ENCODE data around the gene PDZD8.

The PDZD8 gene

GRCh38 chr10:117375360-117376178 lies at the start of gene PDZD8:
Gene PDZD8, minus strand, starts transcription at chr10:117375440. Its CDS starts 213 bp downstream, at chr10:117375227.
- DNase-seq (ENCODE audit: low read depth in 2 of 2): peak; percentile 85 to 86

- no peak for DNase-seq (ENCODE audit: low read depth in 2 of 2)
Measured at GRCh38 chr10:117424171-117424570, 48.9 kb upstream of the PDZD8 start.

- DNase-seq (ENCODE audit: low read depth in 2 of 2): no peak
Measured at GRCh38 chr10:117421985-117422384, 46.7 kb upstream of the PDZD8 start.

DNA sequence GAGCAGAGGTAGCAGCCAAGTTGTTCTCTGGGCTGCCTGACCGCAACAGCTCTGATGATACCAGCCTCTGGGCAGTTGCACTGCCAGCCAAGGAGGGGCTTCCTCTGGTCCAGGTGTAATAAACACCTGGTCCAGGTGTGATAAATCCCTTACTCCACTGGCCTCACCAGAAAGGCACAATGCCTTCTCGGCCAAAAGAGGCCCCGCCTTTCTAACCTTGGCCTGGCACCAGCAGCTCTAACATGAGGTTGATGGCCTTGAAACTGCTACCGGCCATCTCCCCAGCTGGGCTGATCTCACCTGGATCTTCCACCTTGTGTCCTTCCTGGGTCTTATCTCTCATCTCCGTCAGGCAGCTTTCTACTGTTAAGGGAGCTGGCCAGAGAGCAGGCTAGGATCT lies 45.5 kb upstream of the PDZD8 start:
- DNase-seq (ENCODE audit: low read depth in 2 of 2): no peak

DNA sequence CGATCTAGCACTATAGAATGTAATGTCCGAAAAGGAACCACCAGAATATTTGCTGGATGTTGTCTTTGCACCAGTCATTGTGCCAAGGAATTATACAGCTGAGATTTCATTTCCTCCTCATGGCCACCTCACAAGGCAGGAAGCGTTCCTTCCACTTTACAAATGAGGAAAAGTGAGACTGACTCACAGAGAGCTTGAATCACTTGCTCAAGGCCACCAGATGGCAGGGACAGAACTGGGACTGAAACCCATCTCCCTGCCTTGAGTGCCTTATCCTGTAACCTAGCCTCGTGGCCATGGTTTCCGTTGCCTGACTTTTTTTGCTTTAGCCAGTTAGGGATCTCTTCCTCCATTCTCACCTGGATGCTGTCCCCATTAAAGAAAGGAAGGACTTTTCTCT lies 44.7 kb upstream of the PDZD8 start:
- no peak for DNase-seq (ENCODE audit: low read depth in 2 of 2)

DNA sequence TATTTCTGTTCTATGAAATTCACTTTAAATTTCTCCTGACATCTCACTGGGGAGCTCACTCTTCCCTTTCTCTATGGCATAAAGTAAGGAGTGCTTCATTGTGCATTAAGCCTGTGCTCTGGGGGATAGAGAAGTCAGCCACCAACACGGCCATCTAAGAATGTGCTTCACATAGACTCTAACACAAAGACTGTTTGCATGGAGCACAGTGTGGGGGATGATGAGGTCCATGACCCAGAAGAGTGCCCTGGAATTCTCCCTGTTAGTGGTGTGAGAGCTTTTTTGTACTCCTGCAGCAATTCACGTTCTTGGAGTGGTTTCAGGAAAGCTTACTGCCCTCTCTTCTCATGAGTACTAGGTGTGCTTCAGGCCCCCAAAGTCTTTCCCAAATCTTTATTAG lies 43.9 kb upstream of the PDZD8 start:
- DNase-seq (ENCODE audit: low read depth in 2 of 2): no peak

DNA sequence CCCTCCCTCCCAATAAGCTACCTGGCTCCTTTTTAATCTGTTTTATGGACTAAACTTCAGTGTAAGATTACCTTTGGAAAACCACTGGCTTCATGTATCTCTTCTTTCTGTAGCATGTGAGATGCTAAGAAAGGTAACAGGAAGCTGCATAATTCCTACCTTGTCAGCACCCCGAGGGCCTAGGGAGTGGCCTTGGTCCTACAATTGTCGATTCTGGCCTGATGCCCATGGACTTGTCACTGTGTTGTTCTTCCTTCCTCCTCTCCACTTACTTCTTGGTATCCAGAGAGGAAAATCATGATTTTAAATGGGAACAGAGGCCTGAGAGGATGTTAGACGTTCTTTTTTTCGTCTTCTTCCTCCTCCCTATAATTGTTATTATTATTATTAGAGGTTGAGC lies 42.9 kb upstream of the PDZD8 start:
- no peak for DNase-seq (ENCODE audit: low read depth in 2 of 2)

GRCh38 chr10:117417196-117417595 lies 42.0 kb upstream of the PDZD8 start:
- no peak for DNase-seq (ENCODE audit: low read depth in 2 of 2)

DNA sequence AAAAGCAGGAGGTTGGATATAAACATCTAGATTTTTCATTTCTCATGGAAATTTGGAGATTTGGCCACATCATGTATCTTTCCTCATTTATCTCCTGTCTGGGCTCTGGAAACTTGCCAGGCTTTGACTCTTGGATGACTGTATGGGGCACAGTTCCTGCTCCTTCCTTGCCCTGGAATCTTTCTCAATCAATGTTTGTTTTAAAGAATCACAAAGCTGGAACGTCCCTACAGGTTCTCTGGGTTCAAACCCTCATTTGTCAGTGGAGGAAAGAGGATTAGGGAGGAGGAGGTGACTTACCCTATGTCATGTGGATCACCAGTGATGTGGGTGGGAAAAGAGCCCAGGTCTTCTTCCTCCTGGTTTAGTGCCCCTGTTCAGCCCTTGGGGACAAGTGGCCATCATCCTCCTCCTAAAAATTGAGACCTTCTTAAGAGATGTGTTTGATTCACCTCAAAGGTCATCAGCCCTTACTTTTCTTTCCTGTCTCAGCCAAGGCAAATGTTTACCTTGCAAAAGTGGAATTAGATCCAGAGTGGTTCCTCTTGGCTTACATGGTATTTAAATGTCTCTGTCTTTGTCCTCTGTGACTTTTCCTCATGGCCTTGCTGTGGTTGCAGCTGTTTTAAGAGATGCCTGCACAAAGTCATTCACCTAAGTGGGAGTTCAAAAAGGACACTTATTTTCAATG lies 38.8 kb upstream of the PDZD8 start:
- no peak for DNase-seq (ENCODE audit: low read depth in 2 of 2)

- no peak for DNase-seq (ENCODE audit: low read depth in 2 of 2)
Measured at GRCh38 chr10:117412469-117413010, 37.3 kb upstream of the PDZD8 start.

DNA sequence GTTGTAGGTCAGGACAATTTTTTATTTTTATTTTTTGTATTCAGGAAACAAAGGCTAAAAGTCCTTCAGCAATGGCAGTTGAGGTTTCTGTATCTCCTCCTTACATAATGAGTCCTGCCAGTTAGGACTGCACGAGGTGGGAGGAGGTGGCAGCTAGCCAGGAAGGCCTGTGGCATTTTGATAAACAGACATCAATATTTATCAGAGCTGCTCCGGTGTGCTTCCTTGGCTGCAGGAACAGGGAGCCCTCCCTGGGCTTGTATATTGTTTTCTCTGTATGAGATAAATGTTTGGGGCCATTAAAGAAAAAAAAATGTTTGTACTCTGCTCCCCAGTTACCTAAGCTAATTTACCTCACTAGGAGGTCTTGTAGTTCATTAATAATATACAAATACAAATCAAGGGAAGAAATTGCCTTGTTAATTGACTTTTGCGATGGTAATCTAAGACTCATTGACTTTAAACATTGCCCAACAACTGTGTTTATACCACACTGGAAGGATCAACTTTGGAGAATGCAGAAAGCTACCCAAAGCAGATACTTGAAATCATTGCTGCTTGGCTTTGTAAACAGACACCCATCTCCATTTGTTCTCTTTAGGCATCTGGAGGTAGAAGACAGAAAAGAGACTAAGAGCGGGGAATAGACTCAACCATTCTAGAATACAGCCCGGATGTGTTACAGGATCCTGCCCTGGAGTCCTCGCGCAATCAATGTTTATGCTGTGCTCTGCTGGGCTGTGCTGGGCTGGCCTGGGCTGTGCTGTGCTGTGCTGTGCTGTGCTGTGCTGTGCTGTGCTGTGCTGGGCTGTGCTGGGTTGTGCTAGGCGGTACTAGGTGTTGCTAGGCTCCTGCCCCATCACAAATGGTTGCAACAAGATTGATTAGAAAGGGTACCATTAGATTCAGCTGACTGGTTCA lies 36.5 kb upstream of the PDZD8 start:
- DNase-seq (ENCODE audit: low read depth in 2 of 2): no peak

DNA sequence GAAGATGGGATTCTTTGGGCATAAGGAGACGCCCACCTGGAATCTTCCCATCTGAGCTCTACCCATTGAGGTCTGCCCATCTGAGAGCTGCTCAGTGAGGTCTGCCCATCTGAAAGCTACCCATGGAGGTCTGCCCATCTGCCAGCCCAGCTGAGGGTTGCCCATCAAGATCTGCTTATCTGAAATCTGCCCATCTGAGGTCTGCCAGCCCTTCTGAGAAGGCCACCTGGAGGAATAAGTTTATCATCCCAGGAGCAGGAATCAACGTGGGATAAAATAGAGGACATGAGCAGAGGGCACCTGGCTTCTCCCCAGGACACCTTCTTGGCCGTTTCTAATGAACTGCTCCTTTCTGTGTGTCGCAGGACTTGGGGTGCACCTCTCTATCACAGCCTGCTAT lies 35.3 kb upstream of the PDZD8 start:
- DNase-seq (ENCODE audit: low read depth in 2 of 2): no peak

DNA sequence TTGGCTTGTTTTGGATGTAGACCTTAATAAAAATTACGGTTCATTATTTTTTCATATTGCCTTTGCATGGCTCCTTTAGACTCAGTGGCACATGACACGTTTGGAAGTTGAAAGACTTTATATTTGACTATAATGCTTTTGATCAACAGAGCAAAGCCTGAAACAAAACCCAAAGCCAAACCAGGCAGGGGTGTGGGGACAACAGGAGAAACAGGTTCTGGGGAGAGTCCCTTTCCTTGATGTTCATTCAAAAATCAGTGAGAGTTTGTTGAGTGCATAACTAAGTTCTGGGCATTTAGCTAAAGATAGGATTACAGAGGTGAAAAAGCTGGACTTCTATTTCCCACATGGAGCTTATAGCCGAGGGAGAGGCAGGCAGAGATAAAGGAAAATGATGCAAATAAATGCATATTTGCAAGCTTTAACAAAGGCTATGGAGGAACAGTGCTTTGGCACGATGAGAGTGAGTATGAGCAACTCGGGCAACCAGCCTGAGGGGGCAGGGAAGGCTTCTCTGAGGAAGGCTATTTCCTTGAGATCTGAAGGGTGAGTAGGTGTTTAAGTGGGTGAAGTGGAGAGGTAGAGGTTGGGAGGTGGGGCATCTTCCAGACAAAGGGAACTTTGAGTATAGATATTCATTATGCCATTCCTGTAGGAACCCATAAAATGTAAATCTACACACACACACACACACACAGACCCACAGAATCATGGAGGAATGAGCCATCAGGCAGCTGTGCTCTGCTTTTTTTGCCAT lies 34.5 kb upstream of the PDZD8 start:
- no peak for DNase-seq (ENCODE audit: low read depth in 2 of 2)

DNA sequence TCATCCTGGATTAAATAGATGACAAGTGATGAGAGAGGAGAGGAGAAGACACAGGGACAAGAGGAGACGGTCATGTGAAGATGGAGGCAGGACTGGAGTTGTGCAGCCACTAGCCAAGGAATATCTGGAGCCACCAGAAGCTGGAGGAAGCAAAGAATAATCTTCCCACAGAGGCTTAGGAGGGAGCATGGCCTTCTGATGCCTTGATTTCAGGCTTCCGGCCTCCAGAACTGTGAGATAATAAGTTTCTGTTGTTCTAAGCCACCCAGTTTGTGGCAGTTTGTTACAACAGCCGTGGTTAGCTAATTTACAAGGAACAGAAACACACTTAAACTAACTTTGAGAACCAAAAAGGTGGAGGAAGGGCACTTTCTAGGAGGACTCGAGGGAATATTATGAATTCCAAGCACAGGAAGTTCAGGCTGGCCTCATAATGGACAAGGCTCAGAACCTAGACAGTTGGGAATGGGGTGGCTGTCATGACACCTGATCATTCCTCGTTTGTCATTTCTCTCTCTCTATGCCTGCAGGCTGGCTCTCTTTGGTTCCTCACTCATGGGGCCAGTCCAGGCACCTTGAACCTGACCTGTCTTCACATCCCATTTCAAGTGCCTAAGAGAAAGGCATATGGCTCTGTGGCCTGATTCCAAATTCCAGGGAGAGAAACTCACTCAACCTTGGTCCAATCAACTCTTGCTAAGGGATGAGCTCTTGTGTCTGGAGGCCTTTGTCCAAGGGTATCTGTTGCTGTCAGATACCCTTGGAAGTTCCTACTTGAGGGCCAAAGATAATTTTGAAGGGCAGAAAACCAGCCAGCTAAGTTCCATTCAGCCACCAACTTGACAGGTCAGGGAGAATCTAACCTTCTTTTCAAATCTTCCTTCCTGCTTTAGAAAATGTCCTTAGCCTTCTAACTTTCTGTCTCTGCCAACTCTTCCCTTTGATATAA lies 33.5 kb upstream of the PDZD8 start:
- no peak for DNase-seq (ENCODE audit: low read depth in 2 of 2)

GRCh38 chr10:117405730-117406129 lies 30.5 kb upstream of the PDZD8 start:
- DNase-seq (ENCODE audit: low read depth in 2 of 2): no peak

GRCh38 chr10:117400329-117400728 lies 25.1 kb upstream of the PDZD8 start:
- DNase-seq (ENCODE audit: low read depth in 2 of 2): no peak

DNA sequence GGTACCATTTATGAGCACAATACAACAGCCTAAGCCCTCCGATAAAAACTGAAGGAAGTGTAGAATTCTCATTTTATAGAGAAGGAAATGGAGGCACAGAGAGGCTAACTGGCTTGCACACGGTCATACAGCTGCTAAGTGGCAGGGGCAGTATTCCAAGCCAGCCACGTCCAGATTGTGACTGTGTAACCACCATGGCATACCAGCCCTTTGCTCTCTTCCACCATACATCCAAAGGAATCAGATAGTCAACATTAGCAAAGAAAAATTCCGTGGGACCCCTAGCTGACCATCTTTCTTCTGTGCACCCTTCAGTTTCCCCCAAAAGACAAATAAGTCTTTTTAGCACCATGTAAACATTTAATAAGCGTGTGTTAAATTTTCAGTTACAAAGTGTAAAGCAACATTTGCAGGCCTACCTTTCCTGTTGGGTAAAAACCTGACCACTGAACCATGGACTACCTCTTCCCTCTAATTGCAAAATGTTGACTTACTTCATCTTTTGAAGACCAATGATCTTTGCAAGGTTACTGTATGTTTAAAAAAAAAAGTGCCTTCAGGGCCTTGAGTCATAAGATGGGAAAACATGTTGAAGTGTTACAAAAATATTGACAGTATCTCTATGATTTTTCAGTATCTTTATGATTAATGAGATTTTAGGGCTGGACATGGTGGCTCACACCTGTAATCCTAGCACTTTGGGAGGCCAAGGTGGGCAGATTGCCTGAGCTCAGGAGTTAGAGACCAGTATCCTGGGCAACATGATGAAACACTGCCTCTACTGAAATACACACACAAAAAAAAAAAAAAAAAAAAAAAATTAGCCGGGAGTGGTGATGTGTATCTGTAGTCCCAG lies 24.3 kb upstream of the PDZD8 start:
- no peak for DNase-seq (ENCODE audit: low read depth in 2 of 2)

- no peak for DNase-seq (ENCODE audit: low read depth in 2 of 2)
Measured at GRCh38 chr10:117398029-117398428, 22.8 kb upstream of the PDZD8 start.
